K562 (cell line): ENCODE results near the gene CTXND1.

ENCODE experiments used
- ATF7 ChIP-seq: fragments of 450-650 bp; IDR thresholded peaks from 2 replicates; pipeline ENCODE4 v1.7.1; 2014; ENCODE audit warnings: mild to moderate bottlenecking, moderate library complexity
- BRCA1 ChIP-seq, 2 experiments: fragments of 450-650 bp in 1 of 2; sonication (generic) in 1 of 2; formaldehyde crosslinking in 1 of 2; IDR thresholded peaks; 2 replicates each; pipeline versions ENCODE4 v1.5.0 to v1.6.1; 2017 to 2020; ENCODE audit warnings: mild to moderate bottlenecking in 1 of 2, missing genetic modification reagents in 1 of 2
- EGR1 ChIP-seq: fragments of 450-650 bp; conservative IDR thresholded peaks from 2 replicates; pipeline ENCODE4 v1.6.1; 2017; ENCODE audit warnings: mild to moderate bottlenecking
- EP300 ChIP-seq: IDR thresholded peaks from 2 replicates; pipeline ENCODE4 v1.6.1; 2012; ENCODE audit warnings: low read length, improper control_type of control experiment
- ETS2 ChIP-seq: IDR thresholded peaks from 2 replicates; pipeline ENCODE4 v1.6.1; 2016; ENCODE audit warnings: borderline replicate concordance, missing genetic modification characterization, mild to moderate bottlenecking, moderate library complexity, missing compliant biosample characterization; ENCODE audit not compliant: poor library complexity, severe bottlenecking
- MEIS2 ChIP-seq: fragments of 450-650 bp; IDR thresholded peaks from 2 replicates; pipeline ENCODE4 v1.6.1; 2014; ENCODE audit warnings: mild to moderate bottlenecking; ENCODE audit not compliant: partially characterized antibody
- NFATC3 ChIP-seq: fragments of 450-650 bp; IDR thresholded peaks from 2 replicates; pipeline ENCODE4 v1.6.1; 2017; ENCODE audit warnings: mild to moderate bottlenecking
- POLR2A ChIP-seq: fragments of 450-650 bp; conservative IDR thresholded peaks from 2 replicates; pipeline ENCODE4 v1.6.1; 2016
- SLC30A9 ChIP-seq: fragments of 250-450 bp; sonication (Bioruptor Pico); IDR thresholded peaks from 2 replicates; pipeline ENCODE4 v1.8.0; 2022; ENCODE audit warnings: mild to moderate bottlenecking, moderate library complexity
- SP1 ChIP-seq: sonication (generic); formaldehyde crosslinking; IDR thresholded peaks from 2 replicates; pipeline ENCODE4 v1.8.1; 2022; ENCODE audit warnings: mild to moderate bottlenecking, missing genetic modification reagents
- SREBF2 ChIP-seq: sonication (generic); formaldehyde crosslinking; IDR thresholded peaks from 2 replicates; pipeline ENCODE4 v1.4.0; 2020; ENCODE audit warnings: mild to moderate bottlenecking, missing genetic modification reagents
- TF ChIP-seq, protein P1 (sequence below), 2 experiments: fragments of 150-350 bp in 1 of 2; IDR thresholded peaks; 2 replicates each; pipeline ENCODE4 v1.6.1; 2012 to 2016; ENCODE audit warnings: low read depth in 2 of 2, low read length in 2 of 2, mild to moderate bottlenecking in 1 of 2, moderate library complexity in 1 of 2
- TF ChIP-seq, protein P2 (sequence below), 3 experiments: IDR thresholded peaks in 2 of 3; conservative IDR thresholded peaks in 1 of 3; 2 replicates each; pipeline ENCODE4 v1.5.1; 2011 to 2012; ENCODE audit warnings: low read length in 3 of 3, mild to moderate bottlenecking in 3 of 3, control low read depth in 2 of 3, improper control_type of control experiment in 1 of 3, inconsistent platforms in 1 of 3, low read depth in 1 of 3, mixed read lengths in 1 of 3, moderate library complexity in 1 of 3; ENCODE audit not compliant: insufficient read depth in 2 of 3
- TF ChIP-seq, protein P3 (sequence below), 2 experiments: fragments of 200-800 bp in 1 of 2; sonication (Bioruptor generic) in 1 of 2; sonication (generic) in 1 of 2; formaldehyde crosslinking in 1 of 2; IDR thresholded peaks in 1 of 2; conservative IDR thresholded peaks in 1 of 2; 2 replicates each; pipeline versions ENCODE4 v1.5.0 to v1.6.1; 2016 to 2020; ENCODE audit warnings: missing compliant biosample characterization in 1 of 2, missing genetic modification characterization in 1 of 2, missing genetic modification reagents in 1 of 2

DNA sequence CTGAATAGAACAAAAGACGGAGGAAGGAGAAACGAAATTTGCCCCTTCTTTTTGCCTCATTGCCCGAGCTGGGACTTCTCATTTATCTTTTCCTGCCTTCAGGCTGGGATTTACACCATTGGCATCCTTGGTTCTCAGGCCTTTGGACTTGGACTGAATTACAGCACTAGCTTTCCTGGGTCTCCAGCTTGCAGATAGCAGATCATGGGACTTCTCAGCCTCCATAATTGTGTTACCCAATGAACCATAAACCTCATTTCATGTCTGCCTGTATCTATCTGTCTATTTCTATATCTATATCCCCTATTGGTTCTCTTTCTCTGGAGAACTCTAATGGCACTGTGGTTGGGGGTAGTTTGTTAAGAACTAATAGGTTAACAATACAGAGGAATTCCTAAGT, 31.5 kb upstream of the CTXND1 start:
- TF ChIP-seq EGR1 (no peak), EP300 (no peak), MEIS2 (no peak), SP1 (CRISPR knock-in tag) (no peak), POLR2A (no peak), BRCA1 (IDR thresholded peaks at IDR 0.05) (no peak), BRCA1 (CRISPR knock-in tag; IDR thresholded peaks at IDR 0.05) (no peak), NFATC3 (no peak), ETS2 (no peak), ATF7 (no peak), SLC30A9 (CRISPR knock-in tag) (no peak), SREBF2 (CRISPR knock-in tag) (no peak)
- TF ChIP-seq, protein P1, sequence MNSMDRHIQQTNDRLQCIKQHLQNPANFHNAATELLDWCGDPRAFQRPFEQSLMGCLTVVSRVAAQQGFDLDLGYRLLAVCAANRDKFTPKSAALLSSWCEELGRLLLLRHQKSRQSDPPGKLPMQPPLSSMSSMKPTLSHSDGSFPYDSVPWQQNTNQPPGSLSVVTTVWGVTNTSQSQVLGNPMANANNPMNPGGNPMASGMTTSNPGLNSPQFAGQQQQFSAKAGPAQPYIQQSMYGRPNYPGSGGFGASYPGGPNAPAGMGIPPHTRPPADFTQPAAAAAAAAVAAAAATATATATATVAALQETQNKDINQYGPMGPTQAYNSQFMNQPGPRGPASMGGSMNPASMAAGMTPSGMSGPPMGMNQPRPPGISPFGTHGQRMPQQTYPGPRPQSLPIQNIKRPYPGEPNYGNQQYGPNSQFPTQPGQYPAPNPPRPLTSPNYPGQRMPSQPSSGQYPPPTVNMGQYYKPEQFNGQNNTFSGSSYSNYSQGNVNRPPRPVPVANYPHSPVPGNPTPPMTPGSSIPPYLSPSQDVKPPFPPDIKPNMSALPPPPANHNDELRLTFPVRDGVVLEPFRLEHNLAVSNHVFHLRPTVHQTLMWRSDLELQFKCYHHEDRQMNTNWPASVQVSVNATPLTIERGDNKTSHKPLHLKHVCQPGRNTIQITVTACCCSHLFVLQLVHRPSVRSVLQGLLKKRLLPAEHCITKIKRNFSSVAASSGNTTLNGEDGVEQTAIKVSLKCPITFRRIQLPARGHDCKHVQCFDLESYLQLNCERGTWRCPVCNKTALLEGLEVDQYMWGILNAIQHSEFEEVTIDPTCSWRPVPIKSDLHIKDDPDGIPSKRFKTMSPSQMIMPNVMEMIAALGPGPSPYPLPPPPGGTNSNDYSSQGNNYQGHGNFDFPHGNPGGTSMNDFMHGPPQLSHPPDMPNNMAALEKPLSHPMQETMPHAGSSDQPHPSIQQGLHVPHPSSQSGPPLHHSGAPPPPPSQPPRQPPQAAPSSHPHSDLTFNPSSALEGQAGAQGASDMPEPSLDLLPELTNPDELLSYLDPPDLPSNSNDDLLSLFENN (IDR thresholded peaks at IDR 0.05; ENCODE audit: low read depth in 2 of 2, low read length in 2 of 2), result no peak
- TF ChIP-seq, protein P2, sequence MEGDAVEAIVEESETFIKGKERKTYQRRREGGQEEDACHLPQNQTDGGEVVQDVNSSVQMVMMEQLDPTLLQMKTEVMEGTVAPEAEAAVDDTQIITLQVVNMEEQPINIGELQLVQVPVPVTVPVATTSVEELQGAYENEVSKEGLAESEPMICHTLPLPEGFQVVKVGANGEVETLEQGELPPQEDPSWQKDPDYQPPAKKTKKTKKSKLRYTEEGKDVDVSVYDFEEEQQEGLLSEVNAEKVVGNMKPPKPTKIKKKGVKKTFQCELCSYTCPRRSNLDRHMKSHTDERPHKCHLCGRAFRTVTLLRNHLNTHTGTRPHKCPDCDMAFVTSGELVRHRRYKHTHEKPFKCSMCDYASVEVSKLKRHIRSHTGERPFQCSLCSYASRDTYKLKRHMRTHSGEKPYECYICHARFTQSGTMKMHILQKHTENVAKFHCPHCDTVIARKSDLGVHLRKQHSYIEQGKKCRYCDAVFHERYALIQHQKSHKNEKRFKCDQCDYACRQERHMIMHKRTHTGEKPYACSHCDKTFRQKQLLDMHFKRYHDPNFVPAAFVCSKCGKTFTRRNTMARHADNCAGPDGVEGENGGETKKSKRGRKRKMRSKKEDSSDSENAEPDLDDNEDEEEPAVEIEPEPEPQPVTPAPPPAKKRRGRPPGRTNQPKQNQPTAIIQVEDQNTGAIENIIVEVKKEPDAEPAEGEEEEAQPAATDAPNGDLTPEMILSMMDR (IDR thresholded peaks at IDR 0.05 in 2 of 3, conservative IDR thresholded peaks at IDR 0.05 in 1 of 3; ENCODE audit: insufficient read depth in 2 of 3, low read depth in 1 of 3, low read length in 3 of 3), result no peak
- TF ChIP-seq, protein P3, sequence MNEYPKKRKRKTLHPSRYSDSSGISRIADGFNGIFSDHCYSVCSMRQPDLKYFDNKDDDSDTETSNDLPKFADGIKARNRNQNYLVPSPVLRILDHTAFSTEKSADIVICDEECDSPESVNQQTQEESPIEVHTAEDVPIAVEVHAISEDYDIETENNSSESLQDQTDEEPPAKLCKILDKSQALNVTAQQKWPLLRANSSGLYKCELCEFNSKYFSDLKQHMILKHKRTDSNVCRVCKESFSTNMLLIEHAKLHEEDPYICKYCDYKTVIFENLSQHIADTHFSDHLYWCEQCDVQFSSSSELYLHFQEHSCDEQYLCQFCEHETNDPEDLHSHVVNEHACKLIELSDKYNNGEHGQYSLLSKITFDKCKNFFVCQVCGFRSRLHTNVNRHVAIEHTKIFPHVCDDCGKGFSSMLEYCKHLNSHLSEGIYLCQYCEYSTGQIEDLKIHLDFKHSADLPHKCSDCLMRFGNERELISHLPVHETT (CRISPR knock-in tag; conservative IDR thresholded peaks at IDR 0.05 in 1 of 2, IDR thresholded peaks at IDR 0.05 in 1 of 2), result no peak
